ENCODE measurements around the gene KRTAP5-10. TPM values are rescaled to one million over a fixed set of nuclear protein-coding genes. Genes with fewer than 3 reads are reported as not detected.
A peak's percentile ranks its signal among the peaks of the same experiment; 100 is the strongest.
"Not testable (repeated sequence)": the region's sequence is repeated elsewhere in the genome, so short reads cannot be mapped to it uniquely, and the experiment has no call there.

KRTAP5-10 gene
- total and polyA plus RNA-seq, 2 donors: 0.51 TPM; not detected in 1

- not testable (repeated sequence) for H3K36me3 ChIP-seq (ENCODE audit: insufficient read depth); H3K27ac ChIP-seq (ENCODE audit: low read depth); DNase-seq (ENCODE audit: extremely low spot score); H3K4me1 ChIP-seq (ENCODE audit: insufficient read depth); H3K4me3 ChIP-seq (ENCODE audit: low read depth, low read length)
- WGBS: 81% methylated on average over 37 of the region's 39 CpGs
Observed at GRCh38 chr11:71571101-71571850, 5.9 kb downstream of the KRTAP5-10 start.

DNA sequence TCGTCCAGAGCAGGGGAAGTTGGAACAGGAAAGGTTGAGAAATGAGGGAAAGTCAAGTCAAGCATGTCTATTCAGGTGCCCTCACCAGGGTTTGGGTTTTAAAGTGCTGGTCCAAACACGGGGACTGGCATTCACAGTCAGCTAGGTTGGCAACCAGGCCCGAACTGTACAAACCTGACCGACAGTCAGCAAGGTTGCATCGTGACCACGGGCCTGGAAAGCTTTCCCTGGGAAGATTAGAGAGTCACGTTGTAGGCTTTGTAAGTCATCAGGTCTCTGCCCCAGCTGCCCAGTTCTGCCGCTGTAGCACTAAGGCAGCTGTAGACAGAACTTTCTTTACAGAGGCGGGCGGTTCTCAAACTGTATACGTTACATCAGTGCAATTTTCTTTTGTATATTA is 7.4 kb downstream of the KRTAP5-10 start:
- Histone ChIP-seq H3K4me1 (ENCODE audit: insufficient read depth) (no peaks in the 10 kb centered on the region), H3K4me3 (ENCODE audit: low read depth, low read length) (no peak overlapping the region), H3K36me3 (ENCODE audit: insufficient read depth) (no peaks in the 10 kb centered on the region), H3K27ac (ENCODE audit: low read depth) (no peak overlapping the region)
- 74% methylated on average over 11 of the region's 11 CpGs for WGBS
- no peak for DNase-seq (ENCODE audit: extremely low spot score)

- Histone ChIP-seq H3K4me1 (ENCODE audit: insufficient read depth) (no peaks in the 10 kb centered on the region), H3K27ac (ENCODE audit: low read depth) (no peak overlapping the region)
- WGBS: 80% methylated on average over 5 of the region's 5 CpGs
Observed at GRCh38 chr11:71574418-71574817, 9.1 kb downstream of the KRTAP5-10 start.

GRCh38 chr11:71575723-71576424 is 10.5 kb downstream of the KRTAP5-10 start:
- WGBS: 80% methylated on average over 4 of the region's 4 CpGs
- Histone ChIP-seq H3K27ac (ENCODE audit: low read depth) (no peak overlapping the region), H3K4me3 (ENCODE audit: low read depth, low read length) (no peak overlapping the region), H3K36me3 (ENCODE audit: insufficient read depth) (no peaks in the 10 kb centered on the region), H3K4me1 (ENCODE audit: insufficient read depth) (peaks cover 2% of the 10 kb centered on the region)
- no peak for DNase-seq (ENCODE audit: extremely low spot score)

More at GRCh38 chr11:71574418-71574817, 9.1 kb downstream of the KRTAP5-10 start:
- DNase-seq (ENCODE audit: extremely low spot score): no peak
- no peaks in the 10 kb centered on the region for H3K36me3 ChIP-seq (ENCODE audit: insufficient read depth)
- H3K4me3 ChIP-seq (ENCODE audit: low read depth, low read length): no peak overlapping the region

GRCh38 chr11:71576688-71577465 is 11.5 kb downstream of the KRTAP5-10 start:
- not testable (repeated sequence) for H3K36me3 ChIP-seq (ENCODE audit: insufficient read depth); H3K27ac ChIP-seq (ENCODE audit: low read depth); DNase-seq (ENCODE audit: extremely low spot score); H3K4me3 ChIP-seq (ENCODE audit: low read depth, low read length); H3K4me1 ChIP-seq (ENCODE audit: insufficient read depth)
- WGBS: 87% methylated on average over 38 of the region's 41 CpGs

GRCh38 chr11:71577469-71578004 is 12.2 kb downstream of the KRTAP5-10 start:
- WGBS: 87% methylated on average over 7 of the region's 7 CpGs
- Histone ChIP-seq H3K4me3 (ENCODE audit: low read depth, low read length) (no peak overlapping the region), H3K4me1 (ENCODE audit: insufficient read depth) (peaks cover 2% of the 10 kb centered on the region), H3K27ac (ENCODE audit: low read depth) (no peak overlapping the region), H3K36me3 (ENCODE audit: insufficient read depth) (no peaks in the 10 kb centered on the region)
- no peak for DNase-seq (ENCODE audit: extremely low spot score)

DNA sequence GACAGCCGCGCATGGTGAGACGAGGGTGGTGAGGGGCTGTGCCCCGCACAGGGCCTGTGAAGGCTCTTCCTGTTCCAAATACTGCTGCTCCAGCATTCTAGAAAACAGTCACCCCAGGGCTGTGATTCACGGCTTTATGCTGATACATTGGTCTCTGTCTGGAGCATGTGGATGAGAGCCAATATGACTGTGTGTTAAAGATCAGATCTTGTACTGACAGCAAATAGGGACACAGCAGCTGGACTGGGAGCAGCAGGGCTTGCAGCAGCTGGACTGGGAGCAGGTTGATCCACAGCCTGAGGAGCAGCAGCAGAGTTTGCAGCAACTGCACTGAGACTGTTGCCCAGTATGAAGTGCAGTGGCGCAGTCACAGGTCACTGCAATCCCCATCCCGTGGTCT is 14.2 kb downstream of the KRTAP5-10 start:
- not testable (repeated sequence) for DNase-seq (ENCODE audit: extremely low spot score); H3K4me3 ChIP-seq (ENCODE audit: low read depth, low read length); H3K4me1 ChIP-seq (ENCODE audit: insufficient read depth); H3K27ac ChIP-seq (ENCODE audit: low read depth); H3K36me3 ChIP-seq (ENCODE audit: insufficient read depth)
- WGBS: 50% methylated on average over 7 of the region's 7 CpGs

GRCh38 chr11:71580057-71581003 is 15.0 kb downstream of the KRTAP5-10 start:
- no peak overlapping the region for H3K27ac ChIP-seq (ENCODE audit: low read depth)
- DNase-seq (ENCODE audit: extremely low spot score): peak; percentile 36
- H3K4me3 ChIP-seq (ENCODE audit: low read depth, low read length): no peak overlapping the region
- whole genome bisulfite sequencing: 10% methylated on average over 8 of the region's 8 CpGs
- peaks cover 2% of the 10 kb centered on the region for H3K4me1 ChIP-seq (ENCODE audit: insufficient read depth)
- no peaks in the 10 kb centered on the region for H3K36me3 ChIP-seq (ENCODE audit: insufficient read depth)

- WGBS: 78% methylated on average over 4 of the region's 4 CpGs
- H3K27ac ChIP-seq (ENCODE audit: low read depth): no peak overlapping the region
- DNase-seq (ENCODE audit: extremely low spot score): no peak
Observed at GRCh38 chr11:71581826-71582225, 16.5 kb downstream of the KRTAP5-10 start.

DNA sequence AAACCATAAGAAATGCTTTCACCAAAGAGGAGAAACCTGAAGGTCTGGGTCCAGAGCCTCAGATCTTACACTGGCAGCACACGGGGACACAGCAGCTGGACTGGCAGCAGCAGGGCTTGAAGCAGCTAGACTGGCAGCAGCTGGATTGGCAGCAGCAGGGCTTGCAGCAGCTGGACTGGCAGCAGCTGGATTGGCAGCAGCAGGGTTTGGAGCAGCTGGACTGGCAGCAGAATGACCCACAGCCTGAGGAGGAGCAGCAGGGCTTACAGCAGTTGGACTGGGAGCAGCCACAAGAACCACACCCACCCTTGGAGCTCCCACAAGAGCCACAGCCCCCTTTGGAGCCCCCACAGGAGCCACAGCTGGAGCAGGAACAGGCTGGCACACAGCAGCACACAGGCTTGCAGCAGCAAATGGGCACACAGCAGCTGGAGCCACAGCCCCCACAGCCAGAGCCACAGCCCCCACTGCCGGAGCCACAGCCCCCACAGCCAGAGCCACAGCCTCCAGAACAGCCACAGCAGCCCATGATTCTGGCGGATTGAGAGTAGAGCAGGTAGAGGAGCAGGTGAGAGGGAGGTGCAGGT is 17.0 kb downstream of the KRTAP5-10 start, which contains the start of gene KRTAP5-11:
KRTAP5-11 (minus strand) TSS at position 567 of the 587 bp plus-strand sequence; CDS start at position 529, 38 bp downstream.
- DNase-seq (ENCODE audit: extremely low spot score): no peak
- 70% methylated on average over 3 of the region's 3 CpGs for WGBS

More at GRCh38 chr11:71581826-71582225, 16.5 kb downstream of the KRTAP5-10 start:
- no peaks in the 10 kb centered on the region for H3K36me3 ChIP-seq (ENCODE audit: insufficient read depth)
- H3K4me3 ChIP-seq (ENCODE audit: low read depth, low read length): no peak overlapping the region
- H3K4me1 ChIP-seq (ENCODE audit: insufficient read depth): peaks cover 2% of the 10 kb centered on the region

GRCh38 chr11:71582969-71583368 is 17.6 kb downstream of the KRTAP5-10 start:
- 88% methylated on average over 2 of the region's 2 CpGs for WGBS
- H3K36me3 ChIP-seq (ENCODE audit: insufficient read depth); H3K27ac ChIP-seq (ENCODE audit: low read depth): not testable (repeated sequence)

More for the DNA sequence above, 17.0 kb downstream of the KRTAP5-10 start, which contains the start of gene KRTAP5-11:
- no peaks in the 10 kb centered on the region for H3K36me3 ChIP-seq (ENCODE audit: insufficient read depth)
- H3K4me3 ChIP-seq (ENCODE audit: low read depth, low read length): no peak within 1 kb of the TSS
- H3K27ac ChIP-seq (ENCODE audit: low read depth): no peak within 1 kb of the TSS
- peaks cover 2% of the 10 kb centered on the region for H3K4me1 ChIP-seq (ENCODE audit: insufficient read depth)

GRCh38 chr11:71585673-71586072 is 20.3 kb downstream of the KRTAP5-10 start:
- DNase-seq (ENCODE audit: extremely low spot score); H3K36me3 ChIP-seq (ENCODE audit: insufficient read depth); H3K27ac ChIP-seq (ENCODE audit: low read depth); H3K4me1 ChIP-seq (ENCODE audit: insufficient read depth); H3K4me3 ChIP-seq (ENCODE audit: low read depth, low read length): not testable (repeated sequence)
- 80% methylated on average over 5 of the region's 5 CpGs for WGBS

More at GRCh38 chr11:71582969-71583368, 17.6 kb downstream of the KRTAP5-10 start:
- H3K4me1 ChIP-seq (ENCODE audit: insufficient read depth); H3K4me3 ChIP-seq (ENCODE audit: low read depth, low read length); DNase-seq (ENCODE audit: extremely low spot score): not testable (repeated sequence)

Measured in urinary bladder (tissue), 4 donors.